ENCODE results near the gene ACVR1. TPM values are rescaled to one million over a fixed set of nuclear protein-coding genes. Genes with fewer than 3 reads are reported as not detected.
"Not testable (repeated sequence)": the region's sequence is repeated elsewhere in the genome, so short reads cannot be mapped to it uniquely, and the experiment has no call there.

ACVR1 gene
- total RNA-seq, 1 donor from 2014 or later: 35.5 TPM

DNA sequence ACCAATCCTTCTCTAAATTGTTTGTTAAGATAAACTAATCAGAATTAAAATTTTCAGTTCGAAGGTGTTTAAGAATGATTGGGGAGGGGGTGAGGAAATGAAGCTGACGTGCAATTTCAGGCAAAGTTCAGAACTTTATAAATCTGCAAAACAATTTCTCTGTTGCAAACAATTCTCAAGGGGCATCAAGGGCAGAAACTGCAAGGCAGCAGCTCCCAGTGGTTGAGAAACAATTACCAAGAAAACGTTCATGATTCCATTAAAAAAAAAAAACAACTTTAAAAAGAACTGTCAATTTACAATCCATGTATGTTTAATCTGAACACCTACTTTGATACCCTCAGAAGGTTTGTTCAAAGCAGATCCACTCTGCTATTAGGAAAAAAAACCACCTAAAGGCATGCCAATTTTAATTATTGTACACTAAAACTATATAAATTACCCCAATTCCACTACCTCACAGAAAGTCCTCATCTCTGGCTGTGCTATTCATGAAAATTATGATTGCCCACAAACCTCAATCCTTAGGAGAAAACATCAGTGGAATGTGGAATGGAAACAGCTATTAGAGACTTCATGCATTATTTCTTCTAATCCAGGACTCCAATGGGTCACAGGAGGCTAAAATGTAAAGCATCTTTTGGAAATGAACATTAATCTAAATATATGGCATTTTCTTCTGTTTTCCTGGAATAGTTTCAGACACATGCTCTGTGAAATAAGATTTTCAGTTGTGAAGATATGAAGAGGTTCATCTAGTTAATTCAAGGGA is 127.6 kb downstream of the ACVR1 start:
- ATAC-seq (peak; percentile 77), DNase-seq (ENCODE audit: low spot score) (no peak)
- intact Hi-C loops (cut with DNase I): no loop called here

GRCh38 chr2:157747695-157748370 is 128.3 kb downstream of the ACVR1 start:
- intact Hi-C loops (cut with DNase I): no loop called here
- ATAC-seq (peak; percentile 92), DNase-seq (ENCODE audit: low spot score) (no peak)

GRCh38 chr2:157747280-157747679 is 128.8 kb downstream of the ACVR1 start:
- ATAC-seq (no peak), DNase-seq (ENCODE audit: low spot score) (no peak)
- intact Hi-C loops (cut with DNase I): no loop called here

GRCh38 chr2:157746234-157746950 is 129.7 kb downstream of the ACVR1 start:
- intact Hi-C loops (cut with DNase I): no loop called here
- no peak for ATAC-seq

DNA sequence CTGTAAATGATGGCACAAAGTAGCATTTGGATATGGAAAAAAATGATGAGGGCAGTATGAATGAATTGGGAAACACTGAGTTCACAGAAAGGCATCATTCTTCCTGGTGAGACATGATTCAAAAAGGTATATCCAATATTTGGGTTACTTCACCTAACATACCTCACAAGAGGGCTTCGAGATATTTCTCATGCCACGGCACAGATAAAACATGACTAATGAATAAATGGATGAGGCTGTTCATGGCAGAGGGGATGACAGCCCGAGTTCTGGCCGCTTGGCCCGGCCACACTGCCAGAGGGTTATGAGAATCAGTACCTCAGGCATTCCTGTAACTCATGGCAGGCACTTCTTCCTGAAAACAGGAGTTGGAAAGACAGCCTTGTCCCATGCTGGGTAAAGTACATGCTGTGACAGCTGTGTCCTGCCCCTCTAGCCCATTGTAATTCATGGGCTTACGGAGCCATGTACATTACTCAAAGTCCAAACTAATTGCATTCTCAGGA is 131.5 kb downstream of the ACVR1 start:
- intact Hi-C loops (cut with DNase I): no loop called here
- DNase-seq (ENCODE audit: low spot score): no peak
- ATAC-seq: no peak

More at GRCh38 chr2:157746234-157746950, 129.7 kb downstream of the ACVR1 start:
- DNase-seq (ENCODE audit: low spot score): no peak

DNA sequence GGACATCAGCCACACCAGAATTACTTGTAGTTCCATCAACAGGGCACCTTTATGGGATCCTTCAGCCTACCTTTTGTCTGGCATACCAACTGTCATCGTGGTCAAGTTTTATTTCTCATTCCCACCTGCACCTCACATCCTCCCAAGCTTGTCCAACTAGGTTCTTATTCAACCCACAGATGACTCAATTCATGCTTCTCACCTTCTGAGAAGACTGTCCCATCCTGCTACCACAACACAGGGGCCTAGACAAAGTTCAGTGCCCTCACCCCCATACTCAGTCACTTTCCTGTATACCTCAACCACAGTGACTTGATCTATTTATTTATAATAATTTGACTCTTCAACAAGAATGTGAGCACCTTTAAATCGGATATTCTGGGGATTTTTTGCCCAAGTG is 133.1 kb downstream of the ACVR1 start:
- no peak for DNase-seq (ENCODE audit: low spot score)
- no peak for ATAC-seq
- intact Hi-C loops (cut with DNase I): no loop called here

DNA sequence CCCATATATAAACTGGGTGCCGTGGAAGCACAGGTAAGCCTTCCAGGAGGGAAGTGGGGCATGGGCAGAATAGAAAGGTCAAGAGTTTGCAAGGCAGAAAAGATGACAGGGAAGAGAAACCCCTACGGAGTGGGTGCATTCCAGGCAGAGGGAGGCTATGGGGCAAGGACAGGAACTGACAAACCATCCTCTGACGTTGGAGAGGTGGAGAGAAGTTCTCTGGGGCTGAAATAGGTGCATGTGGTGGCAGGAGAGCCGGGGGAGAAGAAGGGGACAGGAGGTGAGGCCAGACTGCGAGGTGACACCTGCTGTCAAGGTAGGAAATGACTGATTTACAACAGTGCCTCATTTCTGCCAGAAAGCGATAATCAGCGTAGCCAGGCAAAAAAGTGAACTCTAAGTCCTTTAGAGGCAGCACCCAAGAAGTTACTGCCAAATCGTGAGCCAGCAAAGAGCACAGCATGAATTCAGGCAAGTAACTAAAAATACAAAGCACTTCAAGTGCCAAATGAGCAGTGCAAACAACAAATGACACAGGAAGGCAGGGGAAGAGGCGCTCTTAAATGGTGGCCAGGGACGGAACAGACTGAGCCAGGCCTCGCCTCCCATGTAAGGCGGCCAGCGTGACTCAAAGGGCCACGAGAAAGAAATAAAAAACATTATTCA is 134.2 kb downstream of the ACVR1 start:
- intact Hi-C loops (cut with DNase I): no loop called here
- no peak for ATAC-seq
- no peak for DNase-seq (ENCODE audit: low spot score)

DNA sequence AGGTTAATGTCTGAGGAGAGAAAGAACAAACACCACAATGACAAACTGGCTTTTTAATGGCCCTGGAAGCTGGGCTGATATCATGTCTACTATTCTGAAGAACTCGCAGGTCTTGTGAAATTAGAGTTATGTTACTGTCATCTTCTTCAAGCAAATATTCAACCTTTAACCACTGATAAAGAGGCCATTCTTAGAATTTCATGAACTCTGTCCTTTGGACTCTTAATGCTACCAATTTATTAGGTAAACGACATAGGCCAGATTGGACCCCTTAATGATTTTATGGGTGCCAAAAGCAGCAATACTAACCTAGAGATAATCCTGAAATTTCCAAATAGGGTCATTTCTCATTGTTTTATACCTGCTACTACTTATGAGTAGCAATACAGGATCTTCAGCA is 138.5 kb downstream of the ACVR1 start:
- DNase-seq (ENCODE audit: low spot score): no peak
- intact Hi-C loops (cut with DNase I): no loop called here
- no peak for ATAC-seq

- intact Hi-C loops (cut with DNase I): no loop called here
- no peak for ATAC-seq
- no peak for DNase-seq (ENCODE audit: low spot score)
Observed at GRCh38 chr2:157735532-157735931, 140.6 kb downstream of the ACVR1 start.

DNA sequence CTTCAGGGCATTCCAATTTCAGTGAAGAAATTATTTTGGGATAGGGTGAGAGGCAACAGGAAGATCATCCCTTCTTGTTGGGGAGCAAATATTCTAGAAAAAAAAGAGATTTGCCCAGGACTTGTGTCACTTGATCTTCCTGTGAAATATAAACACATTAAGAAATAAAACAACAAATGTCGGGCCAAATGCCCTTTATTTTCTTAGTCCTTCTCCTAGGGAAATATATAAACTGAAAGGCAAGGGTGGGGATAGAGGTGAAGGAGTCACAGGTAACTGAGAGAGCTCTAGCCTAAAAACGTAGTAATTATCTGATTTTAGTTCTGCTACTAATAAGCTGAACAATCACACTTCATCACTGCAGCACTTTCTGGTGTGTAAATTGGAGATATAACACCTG is 142.9 kb downstream of the ACVR1 start:
- intact Hi-C loops (cut with DNase I): no loop called here
- DNase-seq (ENCODE audit: low spot score) (no peak), ATAC-seq (no peak)

DNA sequence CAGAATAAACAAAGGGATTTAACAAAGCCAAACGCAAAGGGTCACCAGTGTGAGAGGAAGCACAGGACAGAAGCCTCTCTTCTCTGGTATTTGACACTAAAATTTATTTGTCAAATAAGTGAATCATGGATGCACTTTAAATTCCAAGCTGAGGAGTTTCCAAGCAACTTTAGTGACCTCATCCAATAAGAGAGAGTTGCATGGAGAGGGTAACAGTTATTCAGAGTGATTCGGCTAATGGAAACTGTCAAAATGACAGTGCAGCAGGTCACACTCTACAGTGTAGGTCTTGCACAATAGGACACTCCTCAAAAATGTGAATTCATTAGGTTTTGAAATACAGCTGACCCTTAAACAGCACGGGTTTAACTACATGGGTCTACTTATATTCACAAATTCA is 143.5 kb downstream of the ACVR1 start:
- intact Hi-C loops (cut with DNase I): no loop called here
- DNase-seq (ENCODE audit: low spot score): no peak
- ATAC-seq: no peak

- DNase-seq (ENCODE audit: low spot score): no peak
- intact Hi-C loops (cut with DNase I): no loop called here
- no peak for ATAC-seq
Observed at GRCh38 chr2:157727693-157728092, 148.4 kb downstream of the ACVR1 start.

GRCh38 chr2:157726946-157727345 is 149.2 kb downstream of the ACVR1 start:
- ATAC-seq (no peak), DNase-seq (ENCODE audit: low spot score) (no peak)
- intact Hi-C loops (cut with DNase I): no loop called here

DNA sequence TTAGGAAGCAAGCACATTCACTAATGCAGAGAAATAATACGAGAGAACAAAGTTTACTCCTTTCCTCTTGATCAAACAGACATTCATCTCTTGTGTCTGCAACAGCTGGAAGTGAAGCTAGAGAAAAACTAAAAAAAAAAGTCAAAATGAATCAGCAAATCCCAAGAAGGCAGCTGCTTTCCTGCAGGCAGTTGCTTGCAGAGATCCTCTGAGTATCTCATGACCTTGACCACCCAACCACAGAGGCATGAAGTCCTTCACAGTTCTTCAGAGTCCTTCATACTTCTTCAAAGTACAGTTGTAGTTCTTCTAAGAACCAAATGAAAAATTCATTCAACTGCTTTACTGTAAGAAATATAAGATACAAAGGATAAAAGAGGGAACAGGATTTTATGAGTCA is 150.3 kb downstream of the ACVR1 start:
- DNase-seq (ENCODE audit: low spot score) (no peak), ATAC-seq (no peak)
- intact Hi-C loops (cut with DNase I): no loop called here

DNA sequence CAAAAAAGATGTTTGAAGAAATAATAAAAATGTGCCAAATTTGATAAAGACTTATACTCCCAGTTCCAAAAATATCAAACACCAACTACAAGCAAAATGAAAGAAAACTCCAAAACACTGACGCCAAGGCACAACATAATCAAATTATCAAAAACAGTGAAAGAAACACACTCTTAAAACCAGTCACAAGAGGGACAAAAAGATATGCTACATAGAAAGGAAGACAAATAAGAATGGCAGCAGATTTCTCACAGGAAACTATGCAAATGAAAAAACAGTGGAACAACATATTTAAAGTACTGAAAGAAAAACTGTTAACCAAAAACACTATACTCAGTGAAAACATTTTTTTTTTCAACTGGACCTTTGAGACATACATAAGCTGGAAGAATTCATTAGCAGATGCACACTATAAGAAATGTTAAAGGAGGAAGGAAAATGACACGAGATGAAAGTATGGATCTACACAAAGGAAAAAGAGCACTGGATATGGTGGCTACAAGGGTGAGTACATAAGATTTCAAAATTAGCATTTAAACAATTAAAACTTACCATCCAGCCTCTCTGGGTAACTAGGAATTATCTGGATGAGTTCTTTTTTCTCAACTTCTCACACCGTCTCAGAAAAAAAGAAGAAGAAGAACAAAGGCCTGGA is 153.4 kb downstream of the ACVR1 start:
- ATAC-seq: no peak

GRCh38 chr2:157720504-157720903 is 155.6 kb downstream of the ACVR1 start:
- DNase-seq (ENCODE audit: low spot score): no peak
- peak; percentile 46 for ATAC-seq
- intact Hi-C loops (cut with DNase I): no loop called here

More for the DNA sequence above, 153.4 kb downstream of the ACVR1 start:
- intact Hi-C loops (cut with DNase I): no loop called here
- DNase-seq (ENCODE audit: low spot score): no peak

GRCh38 chr2:157704653-157705052 is 171.5 kb downstream of the ACVR1 start:
- DNase-seq (ENCODE audit: low spot score); intact Hi-C loops (cut with DNase I); ATAC-seq: not testable (repeated sequence)

DNA sequence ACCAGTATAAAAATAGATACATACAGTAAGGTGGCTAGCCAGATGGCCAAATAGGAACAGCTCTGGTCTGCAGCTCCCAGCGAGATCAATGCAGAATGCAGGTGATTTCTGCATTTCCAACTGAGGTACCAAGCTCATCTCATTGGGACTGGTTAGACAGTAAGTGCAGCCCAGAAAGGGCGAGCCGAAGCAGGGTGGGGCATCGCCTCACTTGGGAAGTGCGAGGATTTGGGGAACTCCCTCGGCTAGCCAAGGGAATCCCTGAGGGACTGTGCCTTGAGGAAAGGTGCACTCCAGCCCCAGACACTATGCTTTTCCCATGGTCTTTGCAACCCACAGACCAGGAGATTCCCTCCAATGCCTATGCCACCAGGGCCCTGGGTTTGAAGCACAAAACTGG is 172.0 kb downstream of the ACVR1 start:
- DNase-seq (ENCODE audit: low spot score); intact Hi-C loops (cut with DNase I); ATAC-seq: not testable (repeated sequence)

DNA sequence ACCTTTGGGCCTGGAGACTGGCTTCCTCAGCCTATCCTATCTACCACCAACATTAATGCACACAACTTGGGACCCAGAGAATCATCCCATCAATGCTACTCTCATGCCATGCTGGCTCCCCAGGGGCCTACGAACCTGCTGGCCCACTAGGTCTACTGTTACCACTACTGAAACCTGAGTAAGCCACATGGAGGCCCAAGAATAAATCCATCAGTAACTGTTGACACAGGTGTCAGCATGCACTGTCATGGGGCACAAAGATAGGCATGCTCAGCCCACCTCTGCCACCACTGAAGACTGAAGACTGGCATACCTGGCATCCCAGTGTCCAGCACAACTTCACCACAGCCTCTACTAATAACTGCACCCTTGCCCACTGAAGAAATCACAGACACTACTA is 176.3 kb downstream of the ACVR1 start:
- ATAC-seq: no peak
- intact Hi-C loops (cut with DNase I): no loop called here
- no peak for DNase-seq (ENCODE audit: low spot score)
